NCI-H2196 (cell line): ENCODE measurements around the gene FAM89B.

ENCODE experiments used
- DNase-seq: peaks from one replicate; lab custom pipeline; 2025; ENCODE audit not compliant: unreplicated experiment; lab: John Stamatoyannopoulos, UW

FAM89B gene

DNA sequence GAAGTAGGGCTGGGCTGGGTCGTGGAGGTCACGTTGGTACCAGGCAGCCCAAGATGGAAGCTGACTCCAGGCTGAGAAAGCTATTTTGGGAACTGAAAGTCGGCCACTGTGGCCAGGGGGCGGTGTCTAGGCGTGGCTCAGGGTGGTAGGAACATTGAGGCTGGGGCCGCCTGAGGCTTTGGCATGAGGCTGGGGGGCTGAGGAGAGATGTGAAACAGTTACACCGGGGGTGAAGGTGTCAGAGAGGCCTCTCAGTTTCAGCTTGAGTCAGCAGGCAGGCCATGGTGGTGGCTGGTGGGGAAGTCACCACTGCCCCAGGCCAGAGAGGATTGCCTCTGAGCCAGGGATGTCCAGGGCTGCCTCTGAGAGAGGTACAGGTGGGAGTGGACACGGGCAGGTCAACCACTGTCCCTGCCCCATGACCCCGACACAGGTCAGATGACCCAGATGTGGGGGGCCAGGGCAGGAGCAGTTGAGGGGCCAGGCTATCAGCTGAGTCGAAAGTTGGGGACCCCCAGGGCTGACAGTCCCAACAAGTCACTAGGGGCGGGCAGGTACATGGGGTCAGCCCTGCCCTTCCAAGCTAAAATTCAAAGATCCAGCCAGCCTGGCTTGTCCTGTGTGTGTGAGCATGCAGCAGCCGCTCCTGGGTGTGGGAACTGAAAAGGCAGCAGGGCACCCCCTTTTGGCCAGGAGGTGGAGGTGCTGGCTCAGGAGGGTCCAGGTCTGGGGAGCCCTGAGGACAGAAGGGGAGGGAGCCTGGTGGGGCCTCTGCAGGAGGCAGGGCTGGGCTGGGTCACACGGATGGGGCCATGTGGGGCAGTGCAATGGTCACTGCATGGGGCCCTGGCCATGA, 16.1 kb downstream of the FAM89B start:
- DNase-seq, result peak; percentile 23

DNA sequence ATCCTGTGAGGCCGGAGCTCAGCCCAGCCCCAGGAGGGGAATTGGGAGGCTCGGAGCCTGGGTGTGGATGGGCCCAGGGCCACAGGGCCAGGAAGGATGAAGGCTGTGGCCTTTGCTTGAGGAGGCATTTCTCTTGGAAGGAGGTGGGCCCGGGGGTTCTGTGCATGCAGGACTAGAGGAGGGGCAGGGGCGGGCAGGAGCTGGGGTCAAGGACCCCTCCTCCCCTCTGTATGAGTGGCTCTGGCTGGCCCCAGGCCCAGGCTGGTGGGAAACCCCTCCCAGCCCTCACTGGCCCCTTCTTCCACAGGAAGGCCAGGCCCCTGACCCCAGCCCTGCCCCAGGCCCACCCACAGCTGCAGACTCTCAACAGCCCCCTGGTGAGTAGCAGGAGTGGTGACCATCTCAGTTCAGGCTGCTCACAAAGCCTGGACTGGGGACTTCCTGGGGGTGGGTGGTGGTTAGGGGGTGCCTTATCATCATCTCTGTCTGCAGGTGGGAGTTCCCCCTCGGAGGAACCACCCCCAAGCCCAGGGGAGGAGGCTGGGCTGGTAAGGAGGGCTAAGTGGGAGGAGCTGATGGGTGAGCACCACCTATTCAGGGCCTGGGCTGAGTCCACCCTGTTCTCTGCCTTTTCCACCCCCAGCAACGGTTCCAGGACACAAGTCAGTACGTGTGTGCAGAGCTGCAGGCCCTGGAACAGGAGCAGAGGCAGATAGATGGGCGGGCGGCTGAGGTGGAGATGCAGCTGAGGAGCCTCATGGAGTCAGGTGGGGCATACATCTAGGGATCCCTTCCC, 17.3 kb downstream of the FAM89B start:
- DNase-seq, result no peak

DNA sequence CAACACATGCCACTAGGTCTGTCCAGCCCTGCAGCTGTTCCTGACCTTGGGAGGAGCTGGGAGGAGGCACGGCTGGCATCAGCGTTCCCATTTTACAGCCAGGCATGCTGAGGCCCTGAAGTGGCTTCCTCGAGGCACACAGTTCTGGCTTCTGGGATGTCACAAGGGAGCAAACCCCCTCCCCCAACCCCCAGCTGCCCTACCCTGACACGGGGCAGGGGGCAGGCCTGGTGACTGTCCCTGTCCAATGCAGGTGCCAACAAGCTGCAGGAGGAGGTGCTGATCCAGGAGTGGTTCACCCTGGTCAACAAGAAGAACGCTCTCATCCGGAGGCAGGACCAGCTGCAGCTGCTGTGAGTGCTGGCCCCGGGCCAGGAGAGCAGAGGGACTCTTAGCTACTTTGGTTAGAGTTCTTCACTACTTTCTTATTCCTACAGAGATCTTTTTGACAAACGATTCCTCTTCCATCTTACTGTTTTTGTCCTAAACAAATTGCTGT, 18.0 kb downstream of the FAM89B start:
- DNase-seq, result peak; percentile 88

DNA sequence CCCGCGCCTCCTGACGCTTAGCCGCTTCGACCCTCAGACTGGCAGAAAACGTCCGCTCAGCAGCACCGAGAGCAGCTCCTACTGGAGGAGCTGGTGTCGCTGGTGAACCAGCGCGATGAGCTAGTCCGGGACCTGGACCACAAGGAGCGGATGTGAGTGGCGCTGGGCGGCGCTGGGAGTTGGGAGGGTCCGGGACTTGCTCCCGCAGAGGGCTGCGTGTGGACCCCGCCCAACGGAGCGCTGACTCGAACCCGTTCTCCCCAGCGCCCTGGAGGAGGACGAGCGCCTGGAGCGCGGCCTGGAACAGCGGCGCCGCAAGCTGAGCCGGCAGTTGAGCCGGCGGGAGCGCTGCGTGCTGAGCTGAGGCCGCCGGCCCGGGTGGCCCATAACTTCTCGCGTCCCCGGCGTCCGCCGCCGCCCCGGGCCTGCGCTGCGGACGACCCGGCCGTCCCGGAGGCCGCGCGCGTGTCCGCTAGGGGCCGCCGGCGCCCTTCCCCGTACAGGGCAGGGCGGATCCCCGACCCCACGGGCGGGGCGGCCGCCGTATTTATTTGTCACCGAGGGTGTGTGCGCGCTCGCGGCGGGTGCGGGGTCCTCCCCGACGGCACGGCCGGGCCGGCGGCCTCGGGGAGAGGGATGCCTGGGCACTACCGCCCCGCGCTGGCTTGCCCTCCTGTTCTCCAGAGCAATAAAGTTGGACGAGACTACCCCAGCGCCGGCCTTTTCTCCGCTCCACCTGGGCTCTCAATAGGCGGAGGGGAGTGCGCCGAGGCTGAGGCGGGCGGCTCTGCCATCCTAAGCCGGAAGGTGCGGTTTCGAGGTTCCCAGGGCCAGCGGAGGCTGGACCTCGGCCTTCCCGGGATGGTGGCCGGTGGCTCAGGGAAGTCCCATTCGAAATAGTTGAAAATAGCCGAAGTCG, 19.9 kb downstream of the FAM89B start:
- no peak for DNase-seq

DNA sequence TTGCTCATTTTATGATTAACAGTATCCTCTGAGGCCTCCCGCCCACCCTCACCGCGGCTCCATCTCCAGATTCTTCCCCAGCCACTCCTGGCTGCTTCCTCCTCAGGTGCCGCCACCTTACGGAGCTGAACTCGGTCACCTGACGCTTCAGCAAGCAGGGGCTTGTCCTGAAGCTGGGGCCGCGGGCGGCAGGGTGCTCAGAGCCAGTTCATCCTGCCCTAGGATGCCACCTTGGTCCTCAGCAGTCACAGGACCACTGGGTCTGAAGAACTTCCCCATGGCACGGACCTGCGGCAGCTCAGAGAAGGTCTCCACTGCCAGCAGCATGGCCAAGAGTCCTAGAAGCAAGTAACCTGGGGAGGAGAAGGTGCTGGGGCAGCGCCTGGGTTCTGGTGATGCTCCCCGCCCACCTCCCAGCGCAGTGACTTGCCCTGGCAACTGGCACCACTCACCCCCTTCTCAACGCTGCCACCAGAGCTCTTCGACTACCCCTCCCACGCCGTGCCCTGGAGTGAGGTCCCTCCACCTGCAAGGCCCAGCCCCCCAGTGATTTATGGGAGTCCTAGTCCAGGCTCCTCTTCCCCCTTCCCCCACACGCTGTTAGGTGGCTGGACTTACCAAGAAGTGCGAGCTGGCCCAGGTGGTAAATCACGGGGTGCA, 20.6 kb downstream of the FAM89B start:
- no peak for DNase-seq

DNA sequence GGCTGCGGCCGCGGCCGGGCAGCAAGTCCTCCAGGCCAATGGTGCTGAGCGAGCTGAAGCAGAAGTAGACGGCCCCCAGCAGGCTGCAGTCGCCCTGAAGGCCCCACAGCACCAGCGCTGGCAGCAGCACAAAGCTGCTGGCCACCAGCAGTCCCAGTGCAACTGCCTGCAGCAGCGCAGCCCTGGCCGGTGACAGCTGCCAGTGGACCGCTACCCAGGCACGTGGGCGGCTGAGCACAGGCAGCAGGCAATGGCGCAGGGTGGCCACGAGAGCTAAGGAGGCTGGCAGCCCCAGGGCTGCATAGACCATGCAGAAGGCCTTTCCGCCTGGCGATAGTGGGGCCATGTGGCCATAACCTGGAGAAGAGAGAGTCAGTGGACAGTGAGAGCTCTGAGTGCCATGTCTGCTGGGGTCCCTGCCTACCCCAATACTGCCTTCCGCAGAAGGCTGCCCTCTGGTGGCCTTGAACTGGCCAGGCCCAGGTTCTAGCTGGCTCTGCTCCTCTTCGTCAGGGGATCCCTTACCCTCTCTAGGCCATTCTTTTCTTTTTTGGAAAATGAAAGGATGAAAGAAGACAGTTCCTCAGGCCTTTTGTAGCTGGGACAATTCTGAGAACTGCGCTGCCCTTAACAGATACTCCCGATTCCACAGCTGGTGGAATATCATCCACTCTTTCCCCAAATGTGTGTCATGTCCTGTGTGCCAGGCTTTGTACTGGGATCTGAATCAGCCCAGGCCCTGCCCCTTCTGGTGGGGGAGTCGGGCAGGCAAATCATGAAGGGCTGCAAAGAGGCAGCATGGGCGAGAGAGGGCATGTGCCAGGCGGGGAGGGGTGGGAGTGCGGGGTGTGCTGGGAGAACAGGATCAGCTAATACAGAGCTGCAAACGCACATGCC, 21.4 kb downstream of the FAM89B start:
- no peak for DNase-seq

DNA sequence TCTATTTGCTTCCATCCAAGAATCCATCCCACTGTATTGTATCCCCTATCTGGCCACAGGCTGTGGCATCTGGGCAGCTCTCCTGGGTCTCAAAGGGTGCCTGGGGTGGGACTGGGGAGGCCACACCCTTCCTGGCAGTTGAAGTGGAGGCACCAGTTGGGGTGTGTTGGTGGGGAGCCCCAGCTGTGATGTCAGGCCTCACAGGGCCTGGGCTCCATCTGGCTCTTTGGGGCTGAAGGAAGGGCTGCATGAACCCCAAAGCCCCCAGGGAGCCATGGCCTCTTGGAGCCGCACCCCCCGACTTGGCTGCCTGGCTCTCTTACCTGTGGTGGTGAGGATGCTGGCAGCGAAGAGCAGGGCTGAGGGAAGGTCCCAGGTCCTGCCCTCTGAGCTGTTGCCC, 22.8 kb downstream of the FAM89B start:
- DNase-seq, result no peak

DNA sequence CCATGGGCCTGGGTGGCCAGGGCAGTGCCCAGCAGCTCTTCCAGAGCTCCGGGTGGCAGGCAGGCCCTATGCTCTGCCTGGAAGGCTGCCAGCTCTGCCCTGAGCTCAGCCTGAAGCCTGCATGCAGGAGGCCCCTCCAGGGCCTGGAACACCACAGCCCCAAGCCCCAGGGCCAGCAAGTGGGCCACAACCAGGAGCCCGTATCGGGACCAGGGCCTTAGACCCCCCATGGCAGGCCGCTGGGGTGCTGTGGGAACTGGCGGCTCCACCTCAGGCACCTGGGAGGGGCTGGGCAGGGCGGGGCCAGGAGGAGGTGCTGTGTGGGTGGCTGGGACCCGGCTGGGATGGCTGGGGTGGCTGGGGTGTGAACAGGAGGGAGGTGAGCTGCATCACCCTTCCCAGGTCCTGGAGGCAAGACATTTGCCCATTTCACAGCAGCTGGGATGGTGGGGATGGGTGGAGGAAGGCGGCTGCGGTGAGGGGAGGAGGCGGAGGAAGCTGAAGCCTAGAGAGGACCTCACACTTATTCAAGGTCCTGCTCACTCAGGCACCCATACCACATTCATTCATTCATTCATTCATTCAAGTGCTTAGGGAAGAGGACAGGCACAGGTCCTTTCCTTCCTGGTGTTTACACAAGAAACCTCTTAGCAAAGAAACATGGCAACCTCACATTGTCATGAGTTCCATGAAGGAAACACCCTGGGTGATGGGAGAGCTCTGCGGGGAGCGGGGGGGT, 23.4 kb downstream of the FAM89B start, which contains the start of gene KCNK7:
Gene KCNK7 (minus strand): TSS at position 258 of the 739 bp plus-strand sequence. CDS start 28 bp downstream, at position 230.
- DNase-seq, result no peak

DNA sequence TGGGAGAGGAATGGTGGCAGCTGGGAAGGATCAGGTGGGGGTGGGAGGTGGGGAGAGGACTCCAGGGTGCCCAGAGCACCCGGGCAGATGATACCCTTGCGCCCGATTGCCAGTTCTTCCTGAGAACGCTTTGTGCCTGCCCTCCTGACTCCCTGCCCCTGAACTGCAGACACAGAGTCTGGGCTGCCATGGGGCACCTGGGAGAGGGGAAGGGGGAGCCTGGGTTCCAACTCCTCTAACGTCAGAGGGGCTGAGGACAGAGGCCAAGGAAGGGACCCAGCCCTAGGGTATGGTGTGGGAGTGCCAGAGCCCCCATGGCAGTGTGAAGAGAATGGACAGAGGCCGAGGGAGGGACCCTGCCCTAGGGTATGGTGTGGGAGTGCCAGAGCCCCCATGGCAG, 24.2 kb downstream of the FAM89B start:
- DNase-seq, result no peak

DNA sequence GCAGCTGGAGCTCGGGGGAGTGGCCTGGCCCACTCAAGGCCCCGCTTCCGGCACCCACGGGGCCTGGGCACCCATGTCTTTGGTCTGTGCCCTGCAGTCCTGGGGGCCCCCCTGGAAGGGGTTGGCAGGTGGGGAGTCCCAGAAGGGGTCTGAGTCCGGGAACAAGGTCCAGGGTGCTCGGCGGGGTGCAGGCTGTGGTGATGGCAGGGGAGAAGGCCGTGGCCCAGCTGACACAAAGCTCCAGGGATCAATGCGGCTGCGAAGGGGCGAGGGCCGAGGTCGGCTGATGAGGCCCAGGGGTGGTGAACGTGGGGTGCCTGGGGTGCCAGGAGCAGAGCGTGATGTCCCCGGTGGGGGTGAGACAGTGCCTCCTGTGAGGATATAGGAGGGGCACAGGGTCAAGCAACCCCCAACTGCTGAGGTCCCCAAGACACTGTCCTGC, 25.9 kb downstream of the FAM89B start:
- DNase-seq, result no peak

DNA sequence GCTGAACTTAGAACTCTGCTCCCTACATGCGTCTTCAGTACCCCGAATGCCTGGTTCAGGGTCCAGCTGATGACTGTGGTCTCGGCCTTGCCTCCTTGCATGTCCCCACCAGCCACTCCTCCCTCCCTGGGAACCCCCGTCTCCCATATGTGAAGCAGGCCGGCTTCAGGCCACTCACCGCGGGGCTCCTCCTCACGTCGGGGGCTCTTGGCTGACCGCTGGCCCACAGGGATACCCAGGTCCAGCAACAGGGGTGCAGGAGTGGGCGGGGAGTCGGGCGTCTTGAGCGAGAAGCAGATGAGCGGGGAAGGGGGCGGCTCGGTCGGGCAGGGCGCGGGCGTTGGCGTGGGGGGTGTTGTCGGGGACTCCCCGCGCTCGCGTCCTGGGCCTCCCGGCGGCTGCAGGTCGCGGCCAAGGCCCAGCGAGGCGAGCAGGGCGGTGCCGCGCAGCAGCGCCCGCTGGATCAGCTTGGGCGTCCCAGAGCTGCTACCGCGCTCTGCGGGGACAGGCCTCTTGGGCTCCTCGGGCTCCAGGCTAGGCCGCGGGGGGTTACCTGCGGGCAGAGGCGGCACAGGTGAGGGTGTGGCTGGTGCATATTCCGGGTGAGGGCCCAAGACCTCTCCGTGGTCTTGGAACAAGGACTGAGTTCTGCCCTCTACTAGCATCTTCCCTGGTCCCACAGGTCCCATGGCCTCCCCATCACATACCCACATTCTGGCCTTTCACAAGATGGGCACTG, 27.0 kb downstream of the FAM89B start:
- DNase-seq, result no peak

DNA sequence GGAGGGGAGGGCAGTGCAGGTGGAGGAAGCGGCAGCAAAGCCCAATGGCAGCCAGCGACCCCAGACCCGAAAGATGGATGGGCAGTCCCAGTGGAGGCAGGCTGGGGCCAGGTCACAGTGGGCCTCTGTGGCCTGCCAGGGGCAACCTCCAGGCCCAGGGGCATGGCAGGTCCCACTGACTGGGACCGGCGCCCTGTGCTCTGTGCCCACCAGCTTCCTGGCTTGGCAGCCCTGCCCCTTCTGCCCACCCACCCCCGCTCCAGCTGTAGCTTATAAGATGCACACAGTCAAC, 27.6 kb downstream of the FAM89B start:
- DNase-seq, result no peak

DNA sequence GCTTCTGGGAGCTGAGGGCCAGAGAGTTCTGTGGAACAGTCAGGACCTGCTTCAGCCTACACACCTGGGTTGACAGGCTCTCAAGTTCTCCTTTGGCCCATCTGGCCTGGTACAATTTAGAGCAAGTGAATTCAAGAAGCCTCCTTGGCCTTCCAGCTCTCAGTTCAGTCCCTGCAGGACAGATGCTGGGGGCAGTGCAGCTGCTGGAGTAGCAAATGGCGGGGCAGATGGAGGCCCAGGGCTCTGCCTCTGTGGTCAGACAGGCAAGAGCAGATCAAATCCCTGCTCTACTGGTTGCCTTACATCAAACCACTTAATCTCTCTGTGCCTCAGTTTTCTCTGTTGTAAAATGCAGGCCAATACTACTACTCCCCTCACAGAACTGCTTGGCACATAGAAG, 31.9 kb downstream of the FAM89B start:
- DNase-seq, result no peak

DNA sequence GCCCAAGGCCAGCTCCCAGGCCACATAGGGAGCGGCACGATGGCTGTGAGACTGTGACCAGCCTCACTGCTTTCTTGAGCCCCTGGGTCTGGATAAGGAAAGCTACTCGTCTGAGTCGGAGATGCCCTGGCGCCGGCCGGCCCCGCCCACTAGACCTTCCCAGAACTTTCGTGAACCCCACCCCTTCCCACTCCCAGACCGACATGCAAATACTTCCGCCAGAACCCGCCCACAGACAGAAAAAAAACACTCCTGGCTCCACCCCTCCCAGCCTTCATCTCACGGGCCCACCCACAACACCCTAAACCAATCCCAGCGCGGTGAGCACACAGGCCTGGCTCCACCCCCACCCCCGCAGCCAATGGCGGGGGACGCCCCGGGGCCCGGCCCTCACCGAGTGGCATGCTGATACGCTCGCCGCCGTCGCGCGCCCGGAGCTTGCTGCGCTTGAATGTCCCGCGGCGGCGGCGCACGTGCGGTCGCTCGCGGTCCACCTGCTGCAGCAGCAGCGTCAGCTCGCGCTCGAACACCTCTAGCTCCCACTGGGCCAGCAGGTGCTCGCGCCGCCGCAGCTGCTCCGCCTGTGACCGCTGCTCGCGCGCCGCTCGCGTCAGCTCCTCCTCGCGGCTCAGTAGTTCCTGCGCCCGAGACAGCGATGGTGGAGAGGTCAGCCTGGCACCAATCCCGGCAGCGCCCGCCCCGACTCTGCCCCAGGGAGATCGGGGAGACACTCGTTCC, 34.7 kb downstream of the FAM89B start:
- peak; percentile 98 for DNase-seq

DNA sequence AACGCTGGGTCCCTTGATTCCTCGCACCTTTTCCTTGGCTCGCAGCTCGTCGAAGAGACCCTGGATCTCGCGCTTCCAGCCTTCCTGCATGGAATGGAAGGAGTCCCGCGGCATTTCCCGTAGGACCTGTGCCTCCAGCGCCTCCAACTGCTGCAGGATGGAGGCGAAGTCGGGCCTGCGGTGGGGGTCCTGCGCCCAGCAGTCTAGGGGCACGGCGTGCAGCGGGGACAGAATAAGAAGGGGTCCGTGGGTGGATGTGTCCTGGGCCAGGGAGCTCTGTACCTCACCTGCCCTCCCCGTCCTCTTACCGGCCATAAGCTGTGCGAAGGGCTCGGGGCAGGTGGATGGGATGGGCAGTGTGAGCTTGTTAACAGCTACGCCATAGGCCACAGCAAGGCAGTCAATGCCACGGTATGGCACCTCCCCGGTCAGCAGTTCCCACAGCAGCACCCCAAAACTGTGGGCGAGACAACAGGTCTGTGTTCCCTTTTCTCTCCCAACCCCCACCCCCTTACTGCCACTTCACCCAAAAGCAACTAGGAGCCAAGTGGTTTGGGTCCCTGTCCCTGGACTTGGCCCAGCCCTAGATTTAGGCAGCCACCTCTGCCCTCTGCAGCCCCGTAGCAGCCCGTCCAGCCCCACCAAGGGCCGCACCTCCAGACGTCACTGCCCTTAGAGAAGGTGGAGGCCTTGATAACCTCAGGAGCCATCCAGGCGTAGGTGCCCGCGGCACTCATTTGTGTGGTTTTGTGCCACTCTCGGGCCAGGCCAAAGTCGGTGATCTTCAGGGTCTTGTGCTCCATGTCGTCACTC, 35.5 kb downstream of the FAM89B start:
- DNase-seq, result no peak

DNA sequence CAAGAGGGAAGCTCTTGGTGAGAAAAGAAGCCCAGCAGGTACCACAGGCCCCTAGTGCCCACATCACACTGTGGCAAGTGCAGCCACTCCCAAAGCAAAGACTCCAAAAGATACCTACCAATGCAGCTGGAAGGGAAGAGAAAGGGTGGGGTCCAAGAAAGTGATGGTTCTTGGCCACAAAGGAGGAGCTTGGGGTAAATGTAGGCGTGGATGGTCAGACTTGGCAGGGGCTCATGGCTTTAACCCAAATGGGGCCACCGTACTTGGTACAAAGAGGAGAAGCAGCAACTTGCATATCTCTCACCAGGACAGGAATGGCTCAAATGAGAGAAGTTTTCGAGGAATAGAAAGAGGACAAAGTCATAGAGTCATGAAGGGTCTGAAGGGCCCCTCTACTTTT, 36.9 kb downstream of the FAM89B start:
- no peak for DNase-seq

DNA sequence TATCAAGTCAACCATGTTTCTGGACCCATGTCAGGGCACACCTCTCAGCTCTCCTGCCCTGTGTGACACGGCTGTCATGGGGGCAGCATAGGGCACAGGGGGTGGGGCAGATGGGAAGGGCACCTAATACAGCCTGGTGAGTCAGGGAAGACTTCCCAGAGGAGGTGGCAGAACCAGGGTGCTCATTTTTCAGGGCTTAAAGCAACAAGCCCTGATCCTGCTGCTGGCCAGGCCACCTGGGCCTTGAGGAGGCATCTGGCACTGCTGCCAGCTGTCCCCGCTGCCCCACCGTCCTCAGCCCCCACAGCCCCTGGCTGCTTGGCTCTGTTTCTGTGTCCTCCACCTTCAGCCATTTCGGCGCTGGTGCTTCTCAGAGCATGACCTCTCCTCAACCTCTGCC, 37.3 kb downstream of the FAM89B start:
- DNase-seq, result no peak
